GM12878 (cell line): ENCODE results near the gene NCBP2. TPM values are rescaled to one million over a fixed set of nuclear protein-coding genes. Genes with fewer than 3 reads are reported as not detected.
A peak's percentile ranks its signal among the peaks of the same experiment; 100 is the strongest.

ENCODE experiments used
- ATF7 ChIP-seq: fragments of 450-650 bp; IDR thresholded peaks from 2 replicates; pipeline ENCODE4 v1.6.1; 2016; ENCODE audit warnings: low read depth, mild to moderate bottlenecking
- BCL3 ChIP-seq: IDR thresholded peaks from 2 replicates; pipeline ENCODE4 v1.6.1; 2011; ENCODE audit warnings: borderline replicate concordance, low read depth, mild to moderate bottlenecking, moderate library complexity, low read length; ENCODE audit not compliant: insufficient read depth, poor library complexity, severe bottlenecking
- GABPA ChIP-seq: IDR thresholded peaks from 2 replicates; pipeline ENCODE4 v1.6.1; 2014; ENCODE audit warnings: antibody characterized with exemption, low read depth, mild to moderate bottlenecking, inconsistent platforms
- NKRF ChIP-seq: fragments of 450-650 bp; conservative IDR thresholded peaks from 2 replicates; pipeline ENCODE4 v1.6.1; 2017; ENCODE audit warnings: mild to moderate bottlenecking, moderate library complexity
- ZNF384 ChIP-seq: IDR thresholded peaks from 2 replicates; pipeline ENCODE4 v1.6.1; 2012; ENCODE audit warnings: low read depth, mild to moderate bottlenecking, low read length, improper control_type of control experiment, borderline replicate concordance
- ZNF687 ChIP-seq: fragments of 450-650 bp; IDR thresholded peaks from 2 replicates; pipeline ENCODE4 v1.6.1; 2017; ENCODE audit warnings: mild to moderate bottlenecking, moderate library complexity
- ZZZ3 ChIP-seq: IDR thresholded peaks from 2 replicates; pipeline ENCODE4 v1.6.1; 2011; ENCODE audit warnings: low read depth; ENCODE audit not compliant: control insufficient read depth, insufficient read length
- polyA plus RNA-seq, 11 experiments: library from polyadenylated mRNA; depleted of rRNA in 4 of 11; unstranded in 6 of 11; stranded (reverse) in 5 of 11; fragments of >200 nt; fragmentation: Nextera tagmentation in 4 of 11; fragmentation: Illumina TruSeq in 1 of 11; extraction: Ambion mirVana in 4 of 11; extraction: Trizol in 1 of 11; gene quantifications; 1 replicate in 1 of 11; 2 replicates in 10 of 11; pipeline versions ENCODE4 v1.2.1 to v1.2.3, GENCODE V29; 2011 to 2016; ENCODE audit warnings: inconsistent platforms in 2 of 11, missing spikeins in 2 of 11, low read depth in 1 of 11
- total RNA-seq, 4 experiments: library from RNA; depleted of rRNA in 3 of 4; stranded (reverse); fragments of >200 nt in 3 of 4; fragmentation: Illumina TruSeq in 1 of 4; extraction: Trizol in 1 of 4; gene quantifications; 2 replicates each; pipeline versions ENCODE4 v1.2.1 to v1.2.3, GENCODE V29; 2013 to 2021
- TF ChIP-seq, protein P1 (sequence below): fragments of 450-650 bp; IDR thresholded peaks from 2 replicates; pipeline ENCODE4 v1.6.1; 2017; ENCODE audit warnings: antibody characterized with exemption, mild to moderate bottlenecking, moderate library complexity
- TF ChIP-seq, protein P2 (sequence below): fragments of 450-650 bp; formaldehyde crosslinking; IDR thresholded peaks from 2 replicates; pipeline ENCODE4 v1.5.0; 2022; ENCODE audit warnings: mild to moderate bottlenecking, missing genetic modification characterization

The NCBP2 gene
- total and polyA plus RNA-seq, 10 of the 15 experiments (the other 5 are each of a cell fraction or from before 2014, with no cell fraction given), result 59.6 to 136 (median 96.4) TPM

DNA sequence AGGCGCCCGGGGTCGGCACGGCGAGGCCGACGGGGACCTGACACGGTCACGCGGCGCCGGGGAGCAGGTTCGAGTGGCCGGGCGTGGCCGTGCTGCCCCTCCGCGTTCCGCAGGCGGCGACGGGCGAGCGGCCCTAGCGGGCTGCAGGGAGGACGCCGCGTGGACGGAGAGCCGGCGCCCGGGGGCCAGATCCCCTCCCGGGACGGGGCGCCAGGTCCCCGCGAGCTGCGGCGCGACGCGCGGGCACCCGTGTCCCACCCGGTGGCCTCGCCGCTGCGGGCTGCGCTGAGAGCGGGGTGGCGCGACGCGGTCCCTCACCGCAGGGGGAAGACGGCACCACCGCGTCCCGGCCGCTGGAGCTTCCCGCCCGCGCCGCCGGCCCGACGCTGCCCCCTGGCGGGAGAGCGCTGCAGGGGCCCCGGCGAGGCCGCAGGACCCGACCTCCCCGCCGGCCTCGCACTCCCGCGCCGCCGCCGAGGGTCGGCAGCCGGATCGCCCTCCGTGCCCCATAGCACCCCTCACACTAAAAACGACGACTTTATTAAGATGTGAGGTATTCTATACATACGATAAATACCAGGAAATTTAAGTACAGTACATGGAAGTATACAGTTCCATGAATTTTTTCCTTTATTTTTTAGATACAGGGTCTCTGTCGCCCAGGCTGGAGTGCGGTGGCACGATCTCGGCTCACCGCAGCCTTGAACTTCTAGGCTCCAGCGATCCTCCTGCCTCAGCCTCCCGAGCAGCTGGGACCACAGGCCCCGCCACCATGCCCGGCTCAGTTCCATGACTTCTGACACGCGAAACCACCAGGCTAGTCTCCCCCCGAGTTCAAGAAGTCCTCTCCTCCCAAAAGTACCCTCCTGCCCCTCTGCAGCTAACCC lies 27.6 kb upstream of the NCBP2 start (continued):
- TF ChIP-seq ZNF384 (no peak), GABPA (no peak), BCL3 (no peak), ZZZ3 (no peak), ZNF687 (peak; percentile 49; the same call in 1 of the 2 replicates), ATF7 (no peak), NKRF (peak; percentile 88)
- TF ChIP-seq, protein P1, sequence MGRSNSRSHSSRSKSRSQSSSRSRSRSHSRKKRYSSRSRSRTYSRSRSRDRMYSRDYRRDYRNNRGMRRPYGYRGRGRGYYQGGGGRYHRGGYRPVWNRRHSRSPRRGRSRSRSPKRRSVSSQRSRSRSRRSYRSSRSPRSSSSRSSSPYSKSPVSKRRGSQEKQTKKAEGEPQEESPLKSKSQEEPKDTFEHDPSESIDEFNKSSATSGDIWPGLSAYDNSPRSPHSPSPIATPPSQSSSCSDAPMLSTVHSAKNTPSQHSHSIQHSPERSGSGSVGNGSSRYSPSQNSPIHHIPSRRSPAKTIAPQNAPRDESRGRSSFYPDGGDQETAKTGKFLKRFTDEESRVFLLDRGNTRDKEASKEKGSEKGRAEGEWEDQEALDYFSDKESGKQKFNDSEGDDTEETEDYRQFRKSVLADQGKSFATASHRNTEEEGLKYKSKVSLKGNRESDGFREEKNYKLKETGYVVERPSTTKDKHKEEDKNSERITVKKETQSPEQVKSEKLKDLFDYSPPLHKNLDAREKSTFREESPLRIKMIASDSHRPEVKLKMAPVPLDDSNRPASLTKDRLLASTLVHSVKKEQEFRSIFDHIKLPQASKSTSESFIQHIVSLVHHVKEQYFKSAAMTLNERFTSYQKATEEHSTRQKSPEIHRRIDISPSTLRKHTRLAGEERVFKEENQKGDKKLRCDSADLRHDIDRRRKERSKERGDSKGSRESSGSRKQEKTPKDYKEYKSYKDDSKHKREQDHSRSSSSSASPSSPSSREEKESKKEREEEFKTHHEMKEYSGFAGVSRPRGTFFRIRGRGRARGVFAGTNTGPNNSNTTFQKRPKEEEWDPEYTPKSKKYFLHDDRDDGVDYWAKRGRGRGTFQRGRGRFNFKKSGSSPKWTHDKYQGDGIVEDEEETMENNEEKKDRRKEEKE, result 0 out of 2 replicates have a peak, but pooled peaks have one; percentile 3
- TF ChIP-seq, protein P2, sequence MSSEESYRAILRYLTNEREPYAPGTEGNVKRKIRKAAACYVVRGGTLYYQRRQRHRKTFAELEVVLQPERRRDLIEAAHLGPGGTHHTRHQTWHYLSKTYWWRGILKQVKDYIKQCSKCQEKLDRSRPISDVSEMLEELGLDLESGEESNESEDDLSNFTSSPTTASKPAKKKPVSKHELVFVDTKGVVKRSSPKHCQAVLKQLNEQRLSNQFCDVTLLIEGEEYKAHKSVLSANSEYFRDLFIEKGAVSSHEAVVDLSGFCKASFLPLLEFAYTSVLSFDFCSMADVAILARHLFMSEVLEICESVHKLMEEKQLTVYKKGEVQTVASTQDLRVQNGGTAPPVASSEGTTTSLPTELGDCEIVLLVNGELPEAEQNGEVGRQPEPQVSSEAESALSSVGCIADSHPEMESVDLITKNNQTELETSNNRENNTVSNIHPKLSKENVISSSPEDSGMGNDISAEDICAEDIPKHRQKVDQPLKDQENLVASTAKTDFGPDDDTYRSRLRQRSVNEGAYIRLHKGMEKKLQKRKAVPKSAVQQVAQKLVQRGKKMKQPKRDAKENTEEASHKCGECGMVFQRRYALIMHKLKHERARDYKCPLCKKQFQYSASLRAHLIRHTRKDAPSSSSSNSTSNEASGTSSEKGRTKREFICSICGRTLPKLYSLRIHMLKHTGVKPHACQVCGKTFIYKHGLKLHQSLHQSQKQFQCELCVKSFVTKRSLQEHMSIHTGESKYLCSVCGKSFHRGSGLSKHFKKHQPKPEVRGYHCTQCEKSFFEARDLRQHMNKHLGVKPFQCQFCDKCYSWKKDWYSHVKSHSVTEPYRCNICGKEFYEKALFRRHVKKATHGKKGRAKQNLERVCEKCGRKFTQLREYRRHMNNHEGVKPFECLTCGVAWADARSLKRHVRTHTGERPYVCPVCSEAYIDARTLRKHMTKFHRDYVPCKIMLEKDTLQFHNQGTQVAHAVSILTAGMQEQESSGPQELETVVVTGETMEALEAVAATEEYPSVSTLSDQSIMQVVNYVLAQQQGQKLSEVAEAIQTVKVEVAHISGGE (CRISPR knock-in tag), result no peak
